HG02970 (cell line): Measurements from ENCODE around the gene TNFRSF9.

Experiments
- ATAC-seq: cut with Tn5 transposase; IDR thresholded peaks from one replicate; pipeline ENCODE4 v1.9.1; 2021; ENCODE audit warnings: mild to moderate bottlenecking, moderate library complexity, moderate number of reproducible peaks; ENCODE audit not compliant: unreplicated experiment, low FRiP score

TNFRSF9 gene

GRCh38 chr1:7879228-7879627, 61.4 kb downstream of the TNFRSF9 start:
- ATAC-seq: no peak

GRCh38 chr1:7878027-7878426, 62.6 kb downstream of the TNFRSF9 start:
- ATAC-seq: no peak

- ATAC-seq: no peak
Observed at GRCh38 chr1:7873801-7874795, 66.5 kb downstream of the TNFRSF9 start.

- no peak for ATAC-seq
Observed at GRCh38 chr1:7871136-7871535, 69.5 kb downstream of the TNFRSF9 start.

- ATAC-seq: no peak
Observed at GRCh38 chr1:7869136-7869920, 71.3 kb downstream of the TNFRSF9 start.

GRCh38 chr1:7868070-7868780, 72.4 kb downstream of the TNFRSF9 start:
- ATAC-seq: no peak

GRCh38 chr1:7865978-7866377, 74.7 kb downstream of the TNFRSF9 start:
- ATAC-seq: no peak
